ENCODE data around the gene ENPP1. TPM values are rescaled to one million over a fixed set of nuclear protein-coding genes. Genes with fewer than 3 reads are reported as not detected.
"Not testable (repeated sequence)": the region's sequence is repeated elsewhere in the genome, so short reads cannot be mapped to it uniquely, and the experiment has no call there.

The ENPP1 gene
- total RNA-seq, 2 experiments from 2014 or later, result 0.34 TPM; not detected in 1

GRCh38 chr6:131858765-131859415, 51.1 kb downstream of the ENPP1 start:
- H2AFZ ChIP-seq (ENCODE audit: low read length), result no peak overlapping the region
- H3K27ac ChIP-seq (ENCODE audit: low read depth, low read length, poor library complexity, severe bottlenecking), result no peak overlapping the region
- CTCF ChIA-PET (ENCODE audit: unreplicated experiment), result no interaction called here
- H3K36me3 ChIP-seq (ENCODE audit: insufficient read depth, low read length), result no peaks in the 10 kb centered on the region
- H3K4me3 ChIP-seq (ENCODE audit: low read depth, low read length, poor library complexity, severe bottlenecking), result no peak overlapping the region
- no peaks in the 10 kb centered on the region for H3K9me3 ChIP-seq (ENCODE audit: low read length)
- BruUV-seq (replicated peaks), result no TSS peak
- no peak overlapping the region for H3K4me2 ChIP-seq (ENCODE audit: low read length)
- intact Hi-C loops (cut with micrococcal nuclease; ENCODE audit: unreplicated experiment), result no loop called here
- TF ChIP-seq CTCF (conservative IDR thresholded peaks at IDR 0.05; ENCODE audit: low read length) (no peak), EZH2phosphoT487 (IDR thresholded peaks at IDR 0.05; ENCODE audit: borderline replicate concordance, low read depth, low read length) (no peak)
- no peaks in the 10 kb centered on the region for H4K20me1 ChIP-seq (ENCODE audit: insufficient read depth, low read length)
- no peaks in the 10 kb centered on the region for H3K79me2 ChIP-seq (ENCODE audit: insufficient read depth, low read depth, low read length)
- DNase-seq (ENCODE audit: low spot score), result no peak
- no peaks in the 10 kb centered on the region for H3K9me2 ChIP-seq (ENCODE audit: insufficient read depth, low read length)
- POLR2A ChIA-PET, result interaction anchor here (1.1 kb wide), 1 partner anchor 15 kb away, joined by 3 read pairs; no protein-coding TSS in a partner anchor
- H3K4me1 ChIP-seq (ENCODE audit: insufficient read depth, low read length, poor library complexity, severe bottlenecking), result no peaks in the 10 kb centered on the region

GRCh38 chr6:131859658-131860057, 51.8 kb downstream of the ENPP1 start:
- BruUV-seq (replicated peaks), result not testable (repeated sequence)

GRCh38 chr6:131861381-131861780, 53.6 kb downstream of the ENPP1 start:
- TF ChIP-seq CTCF (conservative IDR thresholded peaks at IDR 0.05; ENCODE audit: low read length), result no peak
- no peak for TF ChIP-seq EZH2phosphoT487 (IDR thresholded peaks at IDR 0.05; ENCODE audit: borderline replicate concordance, low read depth, low read length)
- no peak overlapping the region for H3K4me3 ChIP-seq (ENCODE audit: low read depth, low read length, poor library complexity, severe bottlenecking)
- BruUV-seq (replicated peaks), result no TSS peak
- ChIA-PET POLR2A (interaction anchor here (0.6 kb wide), 1 partner anchor 203 kb away, joined by 3 read pairs; no protein-coding TSS in a partner anchor), CTCF (ENCODE audit: unreplicated experiment) (no interaction called here)
- intact Hi-C loops (cut with micrococcal nuclease; ENCODE audit: unreplicated experiment), result no loop called here
- H3K4me2 ChIP-seq (ENCODE audit: low read length), result no peak overlapping the region
- H3K4me1 ChIP-seq (ENCODE audit: insufficient read depth, low read length, poor library complexity, severe bottlenecking), result no peaks in the 10 kb centered on the region
- DNase-seq (ENCODE audit: low spot score), result no peak
- H3K9me2 ChIP-seq (ENCODE audit: insufficient read depth, low read length), result no peaks in the 10 kb centered on the region
- no peak overlapping the region for H2AFZ ChIP-seq (ENCODE audit: low read length)
- no peak overlapping the region for H3K27ac ChIP-seq (ENCODE audit: low read depth, low read length, poor library complexity, severe bottlenecking)
- H4K20me1 ChIP-seq (ENCODE audit: insufficient read depth, low read length), result no peaks in the 10 kb centered on the region
- H3K79me2 ChIP-seq (ENCODE audit: insufficient read depth, low read depth, low read length), result no peaks in the 10 kb centered on the region
- H3K36me3 ChIP-seq (ENCODE audit: insufficient read depth, low read length), result no peaks in the 10 kb centered on the region
- no peaks in the 10 kb centered on the region for H3K9me3 ChIP-seq (ENCODE audit: low read length)

More at GRCh38 chr6:131859658-131860057, 51.8 kb downstream of the ENPP1 start:
- H4K20me1 ChIP-seq (ENCODE audit: insufficient read depth, low read length); H3K27ac ChIP-seq (ENCODE audit: low read depth, low read length, poor library complexity, severe bottlenecking); H2AFZ ChIP-seq (ENCODE audit: low read length); H3K79me2 ChIP-seq (ENCODE audit: insufficient read depth, low read depth, low read length); H3K4me1 ChIP-seq (ENCODE audit: insufficient read depth, low read length, poor library complexity, severe bottlenecking); H3K4me2 ChIP-seq (ENCODE audit: low read length); CTCF ChIA-PET (ENCODE audit: unreplicated experiment); H3K4me3 ChIP-seq (ENCODE audit: low read depth, low read length, poor library complexity, severe bottlenecking); intact Hi-C loops (cut with micrococcal nuclease; ENCODE audit: unreplicated experiment); H3K9me3 ChIP-seq (ENCODE audit: low read length); H3K36me3 ChIP-seq (ENCODE audit: insufficient read depth, low read length); DNase-seq (ENCODE audit: low spot score); H3K9me2 ChIP-seq (ENCODE audit: insufficient read depth, low read length): not testable (repeated sequence)
- POLR2A ChIA-PET, result interaction anchor here (0.6 to 1.1 kb wide), 2 partner anchors 16 to 1040 kb away, joined by 3 to 9 read pairs; no protein-coding TSS in a partner anchor

Data from OCI-LY7 (cell line).